HAP-1 (cell line): ENCODE measurements around the gene GTF2F2.

Experiments used
- DNase-seq, 2 experiments: peaks; one replicate each; pipeline ENCODE4 v3.0.0-alpha.2; 2016 to 2020; ENCODE audit warnings: low spot score in 2 of 2
- H3K27me3 ChIP-seq: fragments of 250-450 bp; sonication (Bioruptor Pico); 2 replicates; pipeline ENCODE4 v1.5.1; 2020; ENCODE audit warnings: low read depth, mild to moderate bottlenecking, moderate library complexity
- H3K36me3 ChIP-seq: fragments of 250-450 bp; sonication (Bioruptor Pico); replicated peaks from 2 replicates; pipeline ENCODE4 v1.5.1; 2020; ENCODE audit warnings: mild to moderate bottlenecking
- H3K4me1 ChIP-seq: fragments of 250-450 bp; sonication (Bioruptor Pico); 2 replicates; pipeline ENCODE4 v1.5.1; 2020; ENCODE audit warnings: mild to moderate bottlenecking
- H3K4me3 ChIP-seq: fragments of 250-450 bp; sonication (Bioruptor Pico); 2 replicates; pipeline ENCODE4 v1.5.1; 2020; ENCODE audit warnings: mild to moderate bottlenecking, moderate library complexity
- H3K9me3 ChIP-seq: fragments of 250-450 bp; sonication (Bioruptor Pico); 2 replicates; pipeline ENCODE4 v1.5.1; 2020; ENCODE audit warnings: mild to moderate bottlenecking, moderate library complexity
- in situ Hi-C: fragments of 300-500 bp; cut with MboI; formaldehyde crosslinking; loops from 3 replicates; pipeline ENCODE4 v1.14.3; 2020; ENCODE audit warnings: low sequenced_read_pairs, inconsistent platforms, mixed read lengths

Gene GTF2F2

DNA sequence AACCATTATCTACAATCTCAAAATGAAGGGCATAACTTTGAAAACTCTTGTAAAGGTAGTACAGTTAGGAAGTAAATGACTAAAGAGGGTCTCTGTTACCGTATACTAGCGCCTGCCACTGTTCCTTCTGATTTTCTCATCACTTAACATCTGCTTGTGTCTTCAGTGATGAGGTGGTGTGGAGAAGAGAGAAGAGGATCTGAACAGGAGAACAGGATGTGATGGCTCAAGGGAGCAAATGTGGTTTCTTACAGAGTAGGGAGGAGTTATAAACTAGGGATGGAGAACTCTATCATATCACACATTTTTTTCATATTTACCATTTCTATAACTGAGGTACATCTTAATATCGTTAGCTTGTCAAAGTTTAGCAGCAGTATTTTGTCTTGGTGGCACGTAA is 79.4 kb downstream of the GTF2F2 start:
- H3K27me3 ChIP-seq = no peaks in the 10 kb centered on the region
- in situ Hi-C loops = no loop called here
- H3K9me3 ChIP-seq = no peaks in the 10 kb centered on the region
- no peaks in the 10 kb centered on the region; the same call in 1 of the 2 replicates for H3K36me3 ChIP-seq
- H3K4me1 ChIP-seq = peaks cover 1% of the 10 kb centered on the region
- no peak overlapping the region for H3K4me3 ChIP-seq
- no peak for DNase-seq

DNA sequence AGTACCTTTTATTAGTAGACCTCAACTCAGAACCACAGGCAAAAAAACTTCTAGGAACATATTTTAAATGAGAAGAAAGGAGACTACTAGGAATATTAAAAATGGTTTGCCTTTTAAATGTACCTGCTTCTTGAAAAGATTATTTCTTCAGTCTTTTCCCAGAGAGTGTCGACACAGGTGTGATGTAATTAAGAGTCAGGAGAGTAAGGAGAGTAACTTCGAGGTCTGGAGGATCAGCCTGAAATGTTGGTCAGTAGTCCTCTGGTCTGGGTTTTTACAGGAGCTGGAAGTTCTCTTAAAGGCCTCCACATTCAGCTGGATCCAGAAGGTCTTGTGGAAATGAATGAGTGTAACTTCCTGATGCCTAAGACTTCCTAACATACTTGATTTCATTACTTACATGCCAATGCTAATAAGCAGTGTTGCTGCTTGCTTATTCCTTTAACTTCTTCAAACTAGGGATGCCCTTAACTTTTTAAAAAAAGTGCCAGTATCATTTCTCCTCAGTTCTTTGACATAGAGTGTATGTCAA is 80.5 kb downstream of the GTF2F2 start, which contains the start of gene KCTD4:
KCTD4 (minus strand) TSS at position 345 of the 532 bp plus-strand sequence. CDS start 6,478 bp downstream, outside the sequence.
- H3K9me3 ChIP-seq = no peaks in the 10 kb centered on the region
- in situ Hi-C loops = no loop called here
- DNase-seq = no peak
- no peak within 1 kb of the TSS for H3K4me3 ChIP-seq
- H3K27me3 ChIP-seq = no peaks in the 10 kb centered on the region
- H3K36me3 ChIP-seq = no peaks in the 10 kb centered on the region; the same call in 1 of the 2 replicates
- no peaks in the 10 kb centered on the region for H3K4me1 ChIP-seq

DNA sequence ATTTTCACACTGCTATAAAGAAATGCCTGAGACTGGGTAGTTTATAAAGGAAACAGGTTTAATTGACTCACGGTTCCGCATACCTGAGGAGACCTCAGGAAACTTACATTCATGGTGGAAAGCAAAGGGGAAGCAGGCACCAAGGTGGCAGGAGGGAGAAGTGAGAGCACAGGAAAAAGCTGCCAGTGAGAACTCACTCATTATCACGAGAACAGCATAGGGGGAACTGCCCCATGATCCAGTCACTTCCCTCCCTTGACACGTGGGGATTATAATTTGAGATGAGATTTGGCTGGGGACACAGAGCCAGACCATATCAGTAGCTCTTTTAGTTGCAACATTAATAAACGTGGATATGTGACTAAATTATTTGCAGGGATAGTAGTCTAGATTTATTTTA is 84.8 kb downstream of the GTF2F2 start:
- no peak for DNase-seq
- Histone ChIP-seq H3K4me3 (no peak overlapping the region), H3K36me3 (no peaks in the 10 kb centered on the region; the same call in 1 of the 2 replicates), H3K27me3 (no peaks in the 10 kb centered on the region), H3K9me3 (no peaks in the 10 kb centered on the region), H3K4me1 (peaks cover 8% of the 10 kb centered on the region; the same call in 1 of the 2 replicates)
- in situ Hi-C loops = no loop called here

DNA sequence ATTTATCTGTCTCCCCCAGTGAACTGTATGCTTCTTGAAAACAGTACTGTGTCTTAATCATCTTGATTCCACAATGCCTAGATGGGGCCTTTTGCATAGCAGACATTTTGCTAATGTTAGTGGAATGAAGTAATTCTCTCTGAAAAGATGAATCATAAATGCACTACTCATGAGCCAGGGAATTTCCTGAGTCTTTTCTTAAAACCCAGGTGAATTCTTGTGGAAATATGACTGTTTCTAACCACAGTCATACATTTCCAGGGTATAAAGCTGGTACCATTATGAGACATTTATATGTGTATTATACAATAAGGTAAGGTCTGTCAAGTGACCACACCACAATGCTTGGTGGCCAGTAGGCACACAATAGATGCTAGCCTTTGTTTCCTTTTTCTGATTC is 86.0 kb downstream of the GTF2F2 start:
- H3K4me3 ChIP-seq = no peak overlapping the region
- H3K4me1 ChIP-seq = peaks cover 8% of the 10 kb centered on the region; the same call in 1 of the 2 replicates
- no peaks in the 10 kb centered on the region for H3K27me3 ChIP-seq
- no peak for DNase-seq
- in situ Hi-C loops = no loop called here
- no peaks in the 10 kb centered on the region for H3K9me3 ChIP-seq
- no peaks in the 10 kb centered on the region; the same call in 1 of the 2 replicates for H3K36me3 ChIP-seq

DNA sequence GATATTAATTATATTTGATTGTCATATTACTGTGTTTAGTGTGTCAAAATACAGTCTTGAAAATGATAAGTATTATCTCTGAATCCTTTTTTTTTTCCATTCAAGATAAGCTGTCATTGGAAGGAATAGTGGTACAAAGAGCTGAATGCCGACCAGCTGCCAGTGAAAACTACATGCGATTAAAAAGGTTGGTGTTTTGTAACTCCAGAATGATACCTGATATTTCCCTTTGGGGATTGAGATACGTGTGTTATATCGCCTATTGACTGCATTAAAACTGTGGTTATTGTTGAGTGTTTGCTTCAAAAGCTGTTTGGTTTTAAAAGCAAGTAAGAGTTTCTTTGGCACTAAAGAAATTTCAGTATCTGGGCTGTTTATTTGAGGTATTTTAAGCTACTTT is 87.0 kb downstream of the GTF2F2 start:
- no peak for DNase-seq
- peaks cover 8% of the 10 kb centered on the region; the same call in 1 of the 2 replicates for H3K4me1 ChIP-seq
- H3K9me3 ChIP-seq = no peaks in the 10 kb centered on the region
- no peak overlapping the region for H3K4me3 ChIP-seq
- H3K36me3 ChIP-seq = no peaks in the 10 kb centered on the region; the same call in 1 of the 2 replicates
- no peaks in the 10 kb centered on the region for H3K27me3 ChIP-seq
- in situ Hi-C loops = no loop called here

DNA sequence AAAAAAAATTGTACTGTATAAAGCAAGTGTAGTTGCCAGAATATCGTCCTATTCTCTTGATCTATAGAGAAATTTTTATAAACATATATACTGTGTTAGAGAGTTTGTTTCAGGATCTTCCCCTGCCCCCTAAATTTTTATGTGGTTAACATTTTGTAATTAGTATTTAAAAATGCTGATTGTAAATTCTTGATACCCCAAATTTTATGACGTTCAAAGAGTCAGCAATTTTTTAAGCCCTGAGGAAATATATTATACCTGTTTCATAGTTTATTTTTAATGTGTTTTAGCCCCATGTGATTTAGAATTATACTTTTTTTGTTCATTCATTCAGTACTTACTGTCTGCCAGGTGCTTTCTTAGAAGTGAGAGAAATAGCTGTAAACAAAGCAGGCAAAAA is 87.8 kb downstream of the GTF2F2 start:
- in situ Hi-C loops = no loop called here
- Histone ChIP-seq H3K36me3 (no peaks in the 10 kb centered on the region; the same call in 1 of the 2 replicates), H3K4me1 (peaks cover 8% of the 10 kb centered on the region; the same call in 1 of the 2 replicates)

DNA sequence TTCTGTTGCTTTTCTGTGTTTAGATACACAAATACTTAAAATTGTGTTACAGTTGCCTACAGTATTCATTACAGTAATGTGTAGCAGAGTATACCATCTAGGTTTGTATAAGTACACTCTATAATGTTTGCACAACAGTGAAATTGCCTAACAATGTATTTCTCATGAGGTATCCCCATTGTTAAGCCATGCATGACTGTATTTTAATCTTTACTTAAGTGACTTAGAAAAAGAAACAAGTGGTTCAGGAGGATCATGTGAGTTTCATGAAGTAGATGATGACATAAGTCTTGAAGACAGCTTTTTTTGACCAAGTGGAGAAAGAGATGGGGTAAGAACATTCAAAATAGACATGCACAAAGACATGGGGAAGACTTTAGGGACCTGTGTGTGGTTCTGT is 88.9 kb downstream of the GTF2F2 start:
- H3K27me3 ChIP-seq = no peaks in the 10 kb centered on the region
- no peaks in the 10 kb centered on the region; the same call in 1 of the 2 replicates for H3K36me3 ChIP-seq
- H3K4me3 ChIP-seq = no peak overlapping the region
- no peaks in the 10 kb centered on the region for H3K9me3 ChIP-seq
- DNase-seq = no peak
- peaks cover 8% of the 10 kb centered on the region; the same call in 1 of the 2 replicates for H3K4me1 ChIP-seq
- in situ Hi-C loops = no loop called here

More for the DNA sequence above, 87.8 kb downstream of the GTF2F2 start:
- H3K9me3 ChIP-seq = no peaks in the 10 kb centered on the region
- DNase-seq = no peak
- H3K27me3 ChIP-seq = no peaks in the 10 kb centered on the region
- H3K4me3 ChIP-seq = no peak overlapping the region

DNA sequence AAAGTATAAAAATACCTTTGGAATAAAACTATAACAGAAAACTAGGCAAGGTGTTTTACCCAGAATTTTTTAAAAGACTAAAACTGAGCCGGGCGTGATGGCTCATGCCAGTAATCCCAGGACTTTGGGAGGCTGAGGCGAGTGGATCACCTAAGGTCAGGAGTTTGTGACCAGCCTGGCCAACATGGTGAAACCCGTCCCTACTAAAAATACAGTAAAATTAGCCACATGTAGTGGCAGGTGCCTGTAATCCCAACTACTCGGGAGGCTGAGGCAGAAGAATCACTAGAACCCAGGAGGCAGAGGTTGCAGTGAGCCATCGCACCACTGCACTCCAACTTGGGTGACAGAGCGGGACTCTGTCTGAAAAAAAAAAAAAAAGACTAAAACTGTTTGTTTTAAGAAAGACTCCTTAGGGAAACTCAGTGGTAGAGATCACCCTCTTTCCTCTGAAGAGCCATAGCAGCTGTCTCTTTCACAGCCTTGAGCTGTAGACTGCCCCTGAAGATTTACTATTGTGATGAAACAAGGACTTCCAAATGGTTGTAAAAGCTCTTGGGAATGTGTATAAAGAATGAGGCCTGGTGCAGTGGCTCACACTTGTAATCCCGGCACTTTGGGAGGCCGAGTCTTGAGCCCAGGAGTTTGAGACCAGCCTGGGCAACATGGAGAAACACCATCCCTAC is 95.2 kb downstream of the GTF2F2 start:
- no peak for DNase-seq
- no peak overlapping the region for H3K4me3 ChIP-seq
- H3K27me3 ChIP-seq = no peaks in the 10 kb centered on the region
- no peaks in the 10 kb centered on the region for H3K36me3 ChIP-seq
- in situ Hi-C loops = no loop called here
- H3K9me3 ChIP-seq = no peaks in the 10 kb centered on the region
- H3K4me1 ChIP-seq = peaks cover 32% of the 10 kb centered on the region

DNA sequence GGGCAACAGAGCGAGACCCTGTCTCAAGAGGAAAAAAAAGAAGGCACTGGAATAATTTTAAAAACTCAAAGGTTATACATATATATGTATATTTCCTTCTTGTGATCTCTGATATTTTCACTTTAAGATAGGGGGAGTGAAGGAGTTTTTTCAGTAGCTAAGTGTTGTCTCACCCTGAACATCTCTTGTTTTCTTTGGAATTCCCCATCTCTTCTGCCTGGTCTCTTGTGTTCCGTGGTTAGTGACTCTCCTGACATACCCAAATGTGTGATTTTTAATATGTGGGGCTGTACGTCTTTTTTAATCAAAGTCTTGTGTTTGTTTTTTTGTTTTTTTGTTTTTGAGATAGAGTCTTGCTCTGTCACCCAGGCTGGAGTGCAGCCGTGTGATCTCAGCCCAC is 95.9 kb downstream of the GTF2F2 start:
- peaks cover 33% of the 10 kb centered on the region for H3K4me1 ChIP-seq
- H3K9me3 ChIP-seq = no peaks in the 10 kb centered on the region
- no peaks in the 10 kb centered on the region for H3K36me3 ChIP-seq
- H3K27me3 ChIP-seq = no peaks in the 10 kb centered on the region
- no peak overlapping the region for H3K4me3 ChIP-seq
- no peak for DNase-seq
- in situ Hi-C loops = no loop called here

DNA sequence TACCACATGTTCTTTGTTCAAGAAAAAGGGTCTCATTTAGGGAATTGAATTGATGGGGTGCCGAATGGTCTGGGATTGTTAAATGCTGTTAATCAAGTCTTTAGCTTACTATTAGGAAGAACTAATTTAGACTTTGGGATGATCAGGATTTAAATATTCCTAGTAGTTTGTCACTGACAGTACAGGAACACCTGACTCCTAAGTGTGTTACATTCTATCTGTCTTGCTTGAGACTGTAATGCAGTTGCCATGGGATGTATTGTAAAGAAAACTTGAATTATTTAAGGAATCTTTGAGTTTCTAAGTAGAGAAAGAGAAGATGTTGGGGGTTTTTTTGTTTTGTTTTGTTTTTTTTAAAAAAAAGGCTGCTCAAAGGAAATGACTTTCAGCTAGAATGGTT is 98.4 kb downstream of the GTF2F2 start:
- in situ Hi-C loops = no loop called here
- no peak for DNase-seq
- H3K4me3 ChIP-seq = no peak overlapping the region
- H3K36me3 ChIP-seq = no peaks in the 10 kb centered on the region
- no peaks in the 10 kb centered on the region for H3K27me3 ChIP-seq
- H3K9me3 ChIP-seq = no peaks in the 10 kb centered on the region
- H3K4me1 ChIP-seq = peaks cover 43% of the 10 kb centered on the region

DNA sequence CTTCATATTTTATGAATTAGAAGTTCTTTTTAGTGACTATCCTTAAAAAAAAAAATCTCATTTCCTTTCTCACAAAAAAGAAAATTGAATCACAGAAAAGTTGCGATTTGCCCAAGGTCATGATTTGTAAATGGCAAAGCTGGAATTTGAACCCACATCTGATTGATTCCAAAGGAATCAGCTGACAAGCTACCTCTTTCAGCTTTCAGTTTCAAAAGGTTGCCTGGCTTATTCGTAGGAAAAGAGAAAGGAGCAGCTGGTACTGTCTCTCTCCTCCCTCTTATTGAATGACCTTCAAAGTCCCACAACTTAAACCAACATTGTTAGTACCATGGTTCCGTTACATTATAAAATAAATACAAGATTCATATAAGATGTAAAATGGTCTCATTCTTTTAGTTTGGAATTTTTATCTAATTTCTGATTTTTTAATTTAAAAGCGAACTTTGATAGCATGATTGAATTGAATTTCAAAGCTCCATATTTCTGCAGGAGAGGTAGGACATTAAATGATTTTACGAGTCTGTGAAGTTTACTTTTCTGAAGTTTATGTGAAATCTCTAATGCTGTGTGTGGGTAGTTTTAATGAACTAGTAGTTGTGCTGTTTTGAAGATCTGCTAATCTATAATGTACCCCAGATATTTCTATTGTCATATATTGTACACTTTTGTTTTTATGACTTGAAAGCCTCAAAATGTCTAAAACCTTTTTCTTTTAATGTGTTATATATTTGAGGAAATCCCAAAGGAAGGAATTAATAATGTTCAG is 99.0 kb downstream of the GTF2F2 start:
- Histone ChIP-seq H3K27me3 (no peaks in the 10 kb centered on the region), H3K36me3 (no peaks in the 10 kb centered on the region), H3K4me3 (no peak overlapping the region), H3K4me1 (peaks cover 43% of the 10 kb centered on the region), H3K9me3 (no peaks in the 10 kb centered on the region)
- in situ Hi-C loops = no loop called here
- peak in 1 of 2 experiments; percentile 71 for DNase-seq

DNA sequence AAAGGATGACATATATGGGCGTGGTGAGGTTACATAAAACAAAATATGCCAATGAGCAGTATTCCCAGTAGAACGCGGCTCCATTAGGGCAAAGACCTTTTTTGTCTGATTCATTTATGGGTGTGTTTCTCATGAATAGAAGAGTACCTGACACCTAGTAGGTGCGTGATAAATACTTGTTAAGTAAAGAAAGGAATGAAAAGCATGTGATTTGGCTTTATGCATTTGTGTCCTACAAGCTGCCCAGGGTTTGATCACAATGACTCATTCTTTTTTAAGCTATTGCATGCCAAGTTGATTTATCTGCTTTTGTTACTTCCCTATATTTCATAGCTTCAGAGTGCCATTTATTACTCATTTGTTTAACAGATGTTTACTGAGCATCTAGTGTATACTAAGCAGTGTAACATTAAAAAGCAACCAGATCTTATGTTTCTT is 99.6 kb downstream of the GTF2F2 start:
- H3K36me3 ChIP-seq = no peaks in the 10 kb centered on the region
- no peak overlapping the region for H3K4me3 ChIP-seq
- peaks cover 43% of the 10 kb centered on the region for H3K4me1 ChIP-seq
- in situ Hi-C loops = no loop called here
- peak; percentile 54 to 88 for DNase-seq
- no peaks in the 10 kb centered on the region for H3K27me3 ChIP-seq
- no peaks in the 10 kb centered on the region for H3K9me3 ChIP-seq

DNA sequence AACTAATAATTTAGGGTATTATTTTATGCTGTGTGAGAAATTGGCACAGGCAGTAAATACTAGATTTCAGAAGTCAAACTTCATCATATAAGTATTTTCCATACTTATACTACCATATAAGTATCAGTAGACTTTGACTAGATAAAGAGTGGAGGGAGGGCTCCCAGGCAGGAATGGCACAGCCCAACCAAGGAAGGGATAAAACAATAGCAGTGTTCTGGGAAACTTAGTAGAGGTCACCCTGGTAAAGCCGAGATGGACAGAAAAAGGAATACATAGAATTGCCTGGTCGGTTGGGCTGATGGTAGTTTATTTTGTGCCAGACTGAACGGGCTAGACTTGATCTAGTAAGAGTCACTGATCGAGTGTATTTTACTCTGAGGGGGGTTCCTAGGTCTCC is 100.1 kb downstream of the GTF2F2 start:
- DNase-seq = no peak
- Histone ChIP-seq H3K27me3 (no peaks in the 10 kb centered on the region), H3K36me3 (no peaks in the 10 kb centered on the region), H3K4me3 (no peak overlapping the region), H3K4me1 (peaks cover 43% of the 10 kb centered on the region), H3K9me3 (no peaks in the 10 kb centered on the region)
- in situ Hi-C loops = no loop called here

DNA sequence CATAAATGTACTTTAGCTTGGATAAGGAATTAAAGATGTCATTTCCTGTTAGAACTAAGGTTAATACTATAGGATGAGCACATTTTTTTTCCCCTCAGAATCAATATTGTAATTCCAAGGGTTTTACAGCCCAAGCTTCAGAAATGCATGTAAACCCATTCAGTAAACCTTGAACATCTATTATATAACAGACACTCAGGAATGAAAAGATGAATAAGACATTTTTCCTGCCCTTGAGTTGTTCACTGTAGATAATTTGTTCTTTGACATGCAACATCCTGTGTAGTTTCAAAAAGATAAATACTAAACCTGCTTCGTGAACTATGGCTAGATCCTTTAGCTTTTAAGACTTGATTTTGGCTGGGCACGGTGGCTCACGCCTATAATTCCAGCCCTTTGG is 102.2 kb downstream of the GTF2F2 start:
- H3K27me3 ChIP-seq = no peaks in the 10 kb centered on the region
- H3K4me3 ChIP-seq = no peak overlapping the region
- no peaks in the 10 kb centered on the region for H3K9me3 ChIP-seq
- H3K4me1 ChIP-seq = peaks cover 40% of the 10 kb centered on the region
- peak in 1 of 2 experiments; percentile 59 for DNase-seq
- in situ Hi-C loops = no loop called here
- no peaks in the 10 kb centered on the region for H3K36me3 ChIP-seq
